ENCODE data around the gene KCNT2.

The KCNT2 gene

GRCh38 chr1:196308176-196308575, 300.1 kb downstream of the KCNT2 start:
- no peaks in the 10 kb centered on the region for H3K9me3 ChIP-seq
- TF ChIP-seq, protein P1, sequence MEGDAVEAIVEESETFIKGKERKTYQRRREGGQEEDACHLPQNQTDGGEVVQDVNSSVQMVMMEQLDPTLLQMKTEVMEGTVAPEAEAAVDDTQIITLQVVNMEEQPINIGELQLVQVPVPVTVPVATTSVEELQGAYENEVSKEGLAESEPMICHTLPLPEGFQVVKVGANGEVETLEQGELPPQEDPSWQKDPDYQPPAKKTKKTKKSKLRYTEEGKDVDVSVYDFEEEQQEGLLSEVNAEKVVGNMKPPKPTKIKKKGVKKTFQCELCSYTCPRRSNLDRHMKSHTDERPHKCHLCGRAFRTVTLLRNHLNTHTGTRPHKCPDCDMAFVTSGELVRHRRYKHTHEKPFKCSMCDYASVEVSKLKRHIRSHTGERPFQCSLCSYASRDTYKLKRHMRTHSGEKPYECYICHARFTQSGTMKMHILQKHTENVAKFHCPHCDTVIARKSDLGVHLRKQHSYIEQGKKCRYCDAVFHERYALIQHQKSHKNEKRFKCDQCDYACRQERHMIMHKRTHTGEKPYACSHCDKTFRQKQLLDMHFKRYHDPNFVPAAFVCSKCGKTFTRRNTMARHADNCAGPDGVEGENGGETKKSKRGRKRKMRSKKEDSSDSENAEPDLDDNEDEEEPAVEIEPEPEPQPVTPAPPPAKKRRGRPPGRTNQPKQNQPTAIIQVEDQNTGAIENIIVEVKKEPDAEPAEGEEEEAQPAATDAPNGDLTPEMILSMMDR (IDR thresholded peaks at IDR 0.05): no peak
- no peaks in the 10 kb centered on the region for H3K4me1 ChIP-seq (ENCODE audit: control insufficient read depth in 1 of 2, insufficient read depth in 1 of 2, low read depth in 1 of 2, low read length in 1 of 2)
- H3K27ac ChIP-seq: no peak overlapping the region
- no peak overlapping the region for H3K4me3 ChIP-seq (ENCODE audit: low read depth in 1 of 2, low read length in 1 of 2)
- H3K27me3 ChIP-seq: no peaks in the 10 kb centered on the region
- H3K36me3 ChIP-seq: no peaks in the 10 kb centered on the region

- TF ChIP-seq, protein P1 (IDR thresholded peaks at IDR 0.05): no peak
These were observed 301.8 kb downstream of the KCNT2 start for GRCh38 chr1:196306421-196306820.

GRCh38 chr1:196305216-196305615, 303.0 kb downstream of the KCNT2 start:
- H3K27me3 ChIP-seq: no peaks in the 10 kb centered on the region
- H3K9me3 ChIP-seq: no peaks in the 10 kb centered on the region
- H3K4me3 ChIP-seq (ENCODE audit: low read depth in 1 of 2, low read length in 1 of 2): no peak overlapping the region
- no peaks in the 10 kb centered on the region for H3K4me1 ChIP-seq (ENCODE audit: control insufficient read depth in 1 of 2, insufficient read depth in 1 of 2, low read depth in 1 of 2, low read length in 1 of 2)
- H3K27ac ChIP-seq: no peak overlapping the region
- TF ChIP-seq, protein P1 (IDR thresholded peaks at IDR 0.05): no peak
- H3K36me3 ChIP-seq: no peaks in the 10 kb centered on the region

More at GRCh38 chr1:196306421-196306820, 301.8 kb downstream of the KCNT2 start:
- no peaks in the 10 kb centered on the region for H3K36me3 ChIP-seq
- H3K27ac ChIP-seq: no peak overlapping the region
- H3K4me1 ChIP-seq (ENCODE audit: control insufficient read depth in 1 of 2, insufficient read depth in 1 of 2, low read depth in 1 of 2, low read length in 1 of 2): no peaks in the 10 kb centered on the region
- H3K4me3 ChIP-seq (ENCODE audit: low read depth in 1 of 2, low read length in 1 of 2): no peak overlapping the region
- H3K27me3 ChIP-seq: no peaks in the 10 kb centered on the region
- H3K9me3 ChIP-seq: no peaks in the 10 kb centered on the region

- Histone ChIP-seq H3K36me3 (no peaks in the 10 kb centered on the region), H3K27ac (no peak overlapping the region), H3K4me1 (ENCODE audit: control insufficient read depth in 1 of 2, insufficient read depth in 1 of 2, low read depth in 1 of 2, low read length in 1 of 2) (no peaks in the 10 kb centered on the region), H3K9me3 (no peaks in the 10 kb centered on the region), H3K27me3 (no peaks in the 10 kb centered on the region), H3K4me3 (ENCODE audit: low read depth in 1 of 2, low read length in 1 of 2) (no peak overlapping the region)
- TF ChIP-seq, protein P1 (IDR thresholded peaks at IDR 0.05): no peak
These were observed 305.3 kb downstream of the KCNT2 start for GRCh38 chr1:196302981-196303380.

DNA sequence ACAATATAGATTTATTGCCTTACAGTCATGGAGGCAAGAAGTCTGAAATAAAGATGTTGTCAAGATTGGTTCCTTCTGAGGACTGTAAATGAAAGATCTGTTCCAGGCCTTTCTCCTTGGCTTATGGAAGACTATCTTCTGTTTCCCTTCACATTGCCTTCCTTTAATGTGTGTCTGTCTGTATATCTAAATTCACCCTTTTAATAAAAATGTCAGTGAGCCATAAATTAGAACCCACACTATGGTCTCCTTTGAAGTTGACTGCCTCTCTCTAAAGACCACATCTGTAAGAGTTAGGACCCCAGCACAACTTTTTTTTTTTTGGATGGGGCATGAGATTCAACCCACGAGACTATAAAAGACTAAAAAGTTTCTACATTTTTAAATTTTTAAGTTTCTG, 305.8 kb downstream of the KCNT2 start:
- Histone ChIP-seq H3K4me1 (ENCODE audit: control insufficient read depth in 1 of 2, insufficient read depth in 1 of 2, low read depth in 1 of 2, low read length in 1 of 2) (no peaks in the 10 kb centered on the region), H3K4me3 (ENCODE audit: low read depth in 1 of 2, low read length in 1 of 2) (no peak overlapping the region), H3K27me3 (no peaks in the 10 kb centered on the region), H3K36me3 (no peaks in the 10 kb centered on the region), H3K27ac (no peak overlapping the region), H3K9me3 (no peaks in the 10 kb centered on the region)
- TF ChIP-seq, protein P1 (IDR thresholded peaks at IDR 0.05): no peak

DNA sequence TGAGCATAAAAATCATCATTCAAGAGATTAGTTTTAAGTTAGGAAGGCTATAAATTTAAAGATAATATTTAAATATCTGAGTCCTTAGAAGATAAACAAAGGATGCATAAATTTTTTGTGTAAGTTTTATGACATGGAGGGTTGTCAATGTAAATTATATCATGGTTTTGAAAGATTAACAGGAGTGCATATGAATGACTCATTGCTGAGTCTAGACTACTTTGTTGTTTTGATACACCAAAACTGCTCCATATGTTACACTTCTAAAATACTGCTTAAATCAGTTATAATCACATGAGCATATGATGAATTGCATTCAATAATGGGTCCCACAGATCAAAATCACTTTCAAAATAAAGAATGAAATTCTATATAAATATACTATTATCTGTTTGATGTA, 312.5 kb downstream of the KCNT2 start:
- Histone ChIP-seq H3K4me3 (ENCODE audit: low read depth in 1 of 2, low read length in 1 of 2) (no peak overlapping the region), H3K27me3 (no peaks in the 10 kb centered on the region), H3K36me3 (no peaks in the 10 kb centered on the region), H3K4me1 (ENCODE audit: control insufficient read depth in 1 of 2, insufficient read depth in 1 of 2, low read depth in 1 of 2, low read length in 1 of 2) (no peaks in the 10 kb centered on the region), H3K9me3 (no peaks in the 10 kb centered on the region), H3K27ac (no peak overlapping the region)
- TF ChIP-seq, protein P1 (IDR thresholded peaks at IDR 0.05): no peak

Measured in neutrophil (primary cell).